ENCODE results near the gene RING1. TPM values are rescaled to one million over a fixed set of nuclear protein-coding genes. Genes with fewer than 3 reads are reported as not detected.

Gene RING1
- total RNA-seq, 4 donors from 2014 or later: 15.0 to 25.3 (median 20.6) TPM

DNA sequence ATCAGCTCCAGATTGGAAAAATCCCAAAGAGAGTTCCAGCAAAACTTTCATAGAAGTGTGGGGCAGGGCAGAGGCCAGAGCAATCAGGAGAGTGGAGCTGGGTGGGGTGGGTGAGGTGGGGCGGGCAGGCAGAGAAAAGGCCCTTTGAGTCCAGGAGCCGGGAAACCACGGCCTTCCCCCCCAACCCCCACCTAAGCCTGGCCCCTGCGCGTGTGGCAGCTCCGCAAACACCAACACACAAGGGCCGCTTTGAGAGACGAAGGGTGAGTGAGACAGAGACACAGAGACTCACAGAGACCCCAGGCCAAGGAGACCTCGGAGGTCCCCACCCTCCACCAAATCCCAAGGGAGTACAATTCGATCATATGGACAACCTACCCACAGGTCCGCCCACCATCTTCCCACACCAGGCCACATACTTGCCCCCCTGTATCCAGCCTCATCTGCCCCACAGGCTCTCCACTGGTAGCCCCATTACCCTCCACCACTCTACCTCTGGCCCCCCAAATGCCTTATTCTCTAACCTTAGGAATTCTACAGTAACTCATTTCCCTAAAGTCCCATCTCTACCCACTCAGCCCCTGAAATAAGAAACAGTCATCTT, 17.7 kb upstream of the RING1 start:
- no peak overlapping the region for H3K27ac ChIP-seq (replicated peaks in 1 of 4)
- no peak overlapping the region for H3K4me3 ChIP-seq
- H3K36me3 ChIP-seq: peaks cover 9 to 20% (median 18%) of the 10 kb centered on the region in 4 donors
- TF ChIP-seq EP300 (IDR thresholded peaks at IDR 0.05) (no peak), POLR2AphosphoS5 (IDR thresholded peaks at IDR 0.05) (no peak), POLR2A (IDR thresholded peaks at IDR 0.05; ENCODE audit: low read depth) (no peak)
- TF ChIP-seq, protein P1, sequence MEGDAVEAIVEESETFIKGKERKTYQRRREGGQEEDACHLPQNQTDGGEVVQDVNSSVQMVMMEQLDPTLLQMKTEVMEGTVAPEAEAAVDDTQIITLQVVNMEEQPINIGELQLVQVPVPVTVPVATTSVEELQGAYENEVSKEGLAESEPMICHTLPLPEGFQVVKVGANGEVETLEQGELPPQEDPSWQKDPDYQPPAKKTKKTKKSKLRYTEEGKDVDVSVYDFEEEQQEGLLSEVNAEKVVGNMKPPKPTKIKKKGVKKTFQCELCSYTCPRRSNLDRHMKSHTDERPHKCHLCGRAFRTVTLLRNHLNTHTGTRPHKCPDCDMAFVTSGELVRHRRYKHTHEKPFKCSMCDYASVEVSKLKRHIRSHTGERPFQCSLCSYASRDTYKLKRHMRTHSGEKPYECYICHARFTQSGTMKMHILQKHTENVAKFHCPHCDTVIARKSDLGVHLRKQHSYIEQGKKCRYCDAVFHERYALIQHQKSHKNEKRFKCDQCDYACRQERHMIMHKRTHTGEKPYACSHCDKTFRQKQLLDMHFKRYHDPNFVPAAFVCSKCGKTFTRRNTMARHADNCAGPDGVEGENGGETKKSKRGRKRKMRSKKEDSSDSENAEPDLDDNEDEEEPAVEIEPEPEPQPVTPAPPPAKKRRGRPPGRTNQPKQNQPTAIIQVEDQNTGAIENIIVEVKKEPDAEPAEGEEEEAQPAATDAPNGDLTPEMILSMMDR (IDR thresholded peaks at IDR 0.05): no peak
- no peak for DNase-seq (ENCODE audit: extremely low spot score)
- H3K4me1 ChIP-seq: peaks cover 15 to 31% (median 23%) of the 10 kb centered on the region in 4 donors
- WGBS: 92% methylated on average over 10 of the region's 11 CpGs
- intact Hi-C loops (cut with DNase I): loop anchor here (5.0 kb wide), 1 partner anchor 57 kb away; no protein-coding TSS in a partner anchor
- H3K27me3 ChIP-seq: peaks cover 0 to 67% (median 5%) of the 10 kb centered on the region in 4 donors
- no peaks in the 10 kb centered on the region for H3K9me3 ChIP-seq

DNA sequence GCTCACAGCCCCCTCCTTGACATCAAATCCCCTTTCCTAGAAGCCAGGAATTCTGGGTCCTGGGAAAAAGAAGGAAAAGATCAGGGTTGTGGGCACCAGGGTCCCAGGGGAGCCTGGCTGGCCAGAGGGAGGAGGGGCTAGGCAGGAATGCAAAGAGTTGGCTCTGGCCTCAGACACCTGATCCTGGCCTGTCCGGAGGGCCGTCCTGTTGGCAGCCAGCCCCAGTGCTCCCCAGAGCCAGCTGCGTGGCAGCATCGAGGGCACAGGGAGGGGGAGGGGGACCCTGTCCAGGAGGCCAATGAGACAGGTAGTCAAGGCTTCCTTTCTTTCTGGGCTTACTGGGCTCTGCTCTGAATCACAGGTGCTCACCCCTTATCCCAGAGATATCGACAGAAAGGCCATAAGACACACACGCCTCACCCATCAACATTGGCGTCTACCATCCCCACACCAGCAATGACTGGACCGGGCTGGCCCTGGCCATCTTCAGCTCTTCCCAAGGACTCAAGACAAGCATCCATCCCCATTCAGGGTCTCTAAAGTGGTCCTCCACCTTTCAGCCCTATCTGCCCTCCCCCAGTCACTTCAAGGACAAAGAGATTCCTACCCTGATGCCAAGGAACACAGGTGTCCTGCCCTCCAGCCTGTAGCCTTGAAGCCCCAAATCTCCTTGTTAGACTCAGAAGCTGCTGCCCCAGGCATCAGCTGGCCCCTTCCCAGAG, 16.8 kb upstream of the RING1 start:
- H3K27ac ChIP-seq (replicated peaks in 1 of 4): no peak overlapping the region
- WGBS: 74% methylated on average over 4 of the region's 8 CpGs
- peaks cover 0 to 58% (median 5%) of the 10 kb centered on the region in 4 donors for H3K27me3 ChIP-seq
- H3K4me1 ChIP-seq: peaks cover 15 to 31% (median 24%) of the 10 kb centered on the region in 4 donors
- no peak for DNase-seq (ENCODE audit: extremely low spot score)
- intact Hi-C loops (cut with DNase I): loop anchor here (5.0 kb wide), 1 partner anchor 56 kb away; no protein-coding TSS in a partner anchor
- peaks cover 18 to 30% (median 27%) of the 10 kb centered on the region in 4 donors for H3K36me3 ChIP-seq
- TF ChIP-seq, protein P1 (IDR thresholded peaks at IDR 0.05): no peak
- TF ChIP-seq EP300 (IDR thresholded peaks at IDR 0.05) (no peak), POLR2A (IDR thresholded peaks at IDR 0.05; ENCODE audit: low read depth) (no peak)
- H3K9me3 ChIP-seq: no peaks in the 10 kb centered on the region
- H3K4me3 ChIP-seq: no peak overlapping the region

DNA sequence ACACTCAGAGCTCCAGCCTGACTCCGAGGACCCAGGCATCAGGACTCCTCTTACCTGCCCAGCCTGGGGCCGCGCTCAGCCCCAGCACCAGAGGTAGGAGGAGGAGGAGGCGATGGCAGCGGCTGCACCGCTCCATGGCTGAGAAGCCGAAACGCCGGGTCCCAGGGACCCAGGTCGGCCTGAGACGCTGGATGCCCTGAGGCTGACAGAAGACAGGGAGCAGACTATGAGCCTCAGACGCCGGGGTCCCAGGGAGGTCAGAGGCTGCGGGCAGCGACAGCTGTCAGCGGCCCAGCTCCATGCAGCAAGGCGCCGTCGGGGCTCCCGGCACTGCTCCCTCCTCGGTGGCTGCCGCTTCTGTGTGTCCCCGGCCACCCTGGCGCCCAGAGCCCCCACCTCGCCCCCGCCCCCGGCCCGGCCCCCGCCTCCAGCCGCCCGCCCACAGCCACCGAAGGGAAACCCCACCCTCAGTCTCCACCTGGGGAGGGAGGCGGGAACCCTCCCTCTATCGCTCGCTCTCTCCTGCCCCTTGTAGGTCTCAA, 16.1 kb upstream of the RING1 start, which contains the start of gene COL11A2:
Gene COL11A2 (minus strand): TSS at position 363 of the 542 bp plus-strand sequence. CDS start 227 bp downstream, at position 136.
- H3K27me3 ChIP-seq: peaks cover 0 to 52% (median 5%) of the 10 kb centered on the region in 4 donors
- TF ChIP-seq EP300 (IDR thresholded peaks at IDR 0.05): no peak
- TF ChIP-seq, protein P1 (IDR thresholded peaks at IDR 0.05): no peak
- no peak for TF ChIP-seq POLR2A (IDR thresholded peaks at IDR 0.05; ENCODE audit: low read depth)
- no peak for TF ChIP-seq POLR2AphosphoS5 (IDR thresholded peaks at IDR 0.05)
- H3K36me3 ChIP-seq: peaks cover 22 to 36% (median 33%) of the 10 kb centered on the region in 4 donors
- H3K4me3 ChIP-seq: peak within 1 kb of the TSS; percentile 48 to 55 (median 52)
- WGBS: 12% methylated on average over 13 of the region's 35 CpGs
- DNase-seq (ENCODE audit: extremely low spot score): no peak
- peaks cover 18 to 34% (median 26%) of the 10 kb centered on the region in 4 donors for H3K4me1 ChIP-seq
- peak within 1 kb of the TSS; percentile 53 to 74 (median 62) for H3K27ac ChIP-seq (replicated peaks in 1 of 4)
- intact Hi-C loops (cut with DNase I): loop anchor here (5.0 kb wide), 1 partner anchor 55 kb away; no protein-coding TSS in a partner anchor
- H3K9me3 ChIP-seq: no peaks in the 10 kb centered on the region

DNA sequence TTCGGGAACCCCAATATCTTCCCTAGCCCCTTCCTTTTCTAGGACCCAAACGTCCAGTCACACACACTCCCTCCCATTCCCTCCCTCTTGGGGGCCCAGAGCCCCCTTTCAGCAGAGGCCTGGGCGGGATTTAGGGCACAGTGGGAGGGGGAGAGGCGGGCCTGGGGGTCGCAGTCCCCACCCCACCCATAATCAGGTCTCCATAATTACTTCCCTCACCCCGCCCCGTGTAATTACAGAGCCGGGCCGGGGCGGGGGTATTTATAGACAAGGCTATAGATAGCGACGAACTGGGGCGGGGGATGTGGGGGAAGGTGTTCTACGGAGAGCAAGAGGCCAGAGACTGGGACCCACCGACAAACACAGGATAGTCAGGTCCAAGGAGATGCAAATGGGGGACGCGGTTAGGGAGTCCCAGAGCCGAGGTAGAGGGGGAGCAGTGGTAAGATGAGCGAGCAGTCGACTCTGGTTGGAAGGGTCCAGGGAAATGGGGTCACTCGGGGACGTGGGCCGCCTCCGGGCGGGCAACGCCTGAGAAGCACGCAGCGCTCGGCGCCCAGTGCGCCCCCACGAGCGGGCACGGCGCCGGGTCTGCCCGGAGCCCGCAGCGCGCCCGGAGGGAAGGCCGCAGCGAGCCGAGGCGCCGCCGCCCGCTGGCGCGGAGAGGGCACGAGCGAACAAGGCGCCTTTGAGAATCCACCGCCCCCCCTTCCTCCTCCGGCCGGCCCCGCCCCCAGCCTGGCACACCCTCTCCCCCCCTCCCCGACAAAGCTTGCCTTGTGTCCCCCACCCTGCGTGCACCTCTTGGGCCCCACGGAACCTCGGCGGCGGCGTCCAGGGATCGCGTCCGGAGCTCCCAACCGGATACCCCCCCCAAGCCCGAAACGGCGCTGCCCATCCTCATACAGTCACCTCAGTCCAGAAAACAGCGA, 15.4 kb upstream of the RING1 start:
- H3K4me1 ChIP-seq: peaks cover 24 to 42% (median 34%) of the 10 kb centered on the region in 4 donors
- peak overlapping the region; percentile 48 to 55 (median 52) for H3K4me3 ChIP-seq
- TF ChIP-seq POLR2A (IDR thresholded peaks at IDR 0.05; ENCODE audit: low read depth) (no peak), POLR2AphosphoS5 (IDR thresholded peaks at IDR 0.05) (no peak), EP300 (IDR thresholded peaks at IDR 0.05) (no peak)
- TF ChIP-seq, protein P1 (IDR thresholded peaks at IDR 0.05): no peak
- H3K36me3 ChIP-seq: peaks cover 25 to 44% (median 40%) of the 10 kb centered on the region in 4 donors
- H3K27ac ChIP-seq (replicated peaks in 1 of 4): peak overlapping the region; percentile 53 to 74 (median 62)
- DNase-seq (ENCODE audit: extremely low spot score): no peak
- intact Hi-C loops (cut with DNase I): loop anchor here (5.0 kb wide), 1 partner anchor 54 kb away; no protein-coding TSS in a partner anchor
- 4% methylated on average over 25 of the region's 72 CpGs for WGBS
- no peaks in the 10 kb centered on the region for H3K9me3 ChIP-seq
- H3K27me3 ChIP-seq: peaks cover 0 to 44% (median 5%) of the 10 kb centered on the region in 4 donors
